BLaER1 treated with 17β-estradiol and CSF1 and Interleukin-3, amounts not matched to agents 10 nM and 100 nM (cell line): ENCODE data around the gene TFDP1.

Experiments used
- H3K27ac ChIP-seq, 11 experiments: shearing (Covaris generic); formaldehyde crosslinking; 2 replicates each; pipeline ENCODE4 v1.8.1; 2022
- H3K27me3 ChIP-seq, 11 experiments: shearing (Covaris generic); formaldehyde crosslinking; 2 replicates each; pipeline ENCODE4 v1.8.1; 2022
- H3K36me3 ChIP-seq, 11 experiments: shearing (Covaris generic); formaldehyde crosslinking; 2 replicates each; pipeline ENCODE4 v1.8.1; 2022
- H3K4me1 ChIP-seq, 10 experiments: shearing (Covaris generic); formaldehyde crosslinking; 2 replicates each; pipeline ENCODE4 v1.8.1; 2022
- H3K4me2 ChIP-seq, 11 experiments: shearing (Covaris generic); formaldehyde crosslinking; 2 replicates each; pipeline ENCODE4 v1.8.1; 2022
- H3K4me3 ChIP-seq, 10 experiments: shearing (Covaris generic); formaldehyde crosslinking; 2 replicates each; pipeline ENCODE4 v1.8.1; 2022
- H3K9ac ChIP-seq, 11 experiments: shearing (Covaris generic); formaldehyde crosslinking; 2 replicates each; pipeline ENCODE4 v1.8.1; 2022
- H3K9me3 ChIP-seq, 11 experiments: shearing (Covaris generic); formaldehyde crosslinking; replicated peaks in 1 of 11; 2 replicates each; pipeline ENCODE4 v1.8.1; 2022
- H4K20me1 ChIP-seq, 11 experiments: shearing (Covaris generic); formaldehyde crosslinking; 2 replicates each; pipeline ENCODE4 v1.8.1; 2022
- Cebpa-rat ChIP-seq, 11 experiments: shearing (Covaris generic); IDR thresholded peaks; 2 replicates each; pipeline ENCODE4 v1.8.1; 2022

The TFDP1 gene

GRCh38 chr13:113601166-113602070 lies 16.9 kb downstream of the TFDP1 start:
- H3K9ac ChIP-seq, result no peak overlapping the region
- peaks cover 66 to 100% (median 95%) of the 10 kb centered on the region in 11 experiments for H3K36me3 ChIP-seq
- no peak overlapping the region for H3K4me2 ChIP-seq
- H3K4me3 ChIP-seq, result no peak overlapping the region
- no peak for TF ChIP-seq Cebpa-rat (IDR thresholded peaks at IDR 0.05)
- H3K9me3 ChIP-seq, result peaks cover 41 to 51% (median 43%) of the 10 kb centered on the region in 11 experiments
- peaks cover 26 to 100% (median 92%) of the 10 kb centered on the region in 11 experiments; a peak in 21 of 22 replicates for H4K20me1 ChIP-seq
- H3K4me1 ChIP-seq, result peaks cover 26 to 52% (median 38%) of the 10 kb centered on the region in 10 experiments
- no peak overlapping the region for H3K27ac ChIP-seq
- no peaks in the 10 kb centered on the region for H3K27me3 ChIP-seq

- H3K36me3 ChIP-seq, result peaks cover 55 to 98% (median 90%) of the 10 kb centered on the region in 11 experiments
- peaks cover 32 to 41% (median 33%) of the 10 kb centered on the region in 11 experiments for H3K9me3 ChIP-seq
- peaks cover 35 to 100% (median 92%) of the 10 kb centered on the region in 11 experiments; a peak in 21 of 22 replicates for H4K20me1 ChIP-seq
- no peaks in the 10 kb centered on the region for H3K27me3 ChIP-seq
- H3K4me3 ChIP-seq, result no peak overlapping the region
- TF ChIP-seq Cebpa-rat (IDR thresholded peaks at IDR 0.05), result no peak
- no peak overlapping the region for H3K4me2 ChIP-seq
- H3K4me1 ChIP-seq, result peaks cover 36 to 62% (median 48%) of the 10 kb centered on the region in 10 experiments
- no peak overlapping the region for H3K9ac ChIP-seq
- H3K27ac ChIP-seq, result no peak overlapping the region
These were observed 17.9 kb downstream of the TFDP1 start for GRCh38 chr13:113602291-113602988.

GRCh38 chr13:113603116-113603710 lies 18.7 kb downstream of the TFDP1 start:
- H3K36me3 ChIP-seq, result peaks cover 50 to 98% (median 84%) of the 10 kb centered on the region in 11 experiments

GRCh38 chr13:113604186-113604585 lies 19.6 kb downstream of the TFDP1 start:
- Histone ChIP-seq H3K4me3 (no peak overlapping the region), H3K4me2 (peak overlapping the region in 10 of 11 experiments; percentile 2 to 83 (median 26); a peak in 15 of 22 replicates), H3K27ac (peak overlapping the region in 4 of 11 experiments; percentile 11 to 76 (median 17); a peak in 1 of 22 replicates), H3K9ac (peak overlapping the region in 2 of 11 experiments; percentile 7 to 18; a peak in 1 of 22 replicates), H3K9me3 (peaks cover 14 to 23% (median 16%) of the 10 kb centered on the region in 11 experiments), H3K36me3 (peaks cover 45 to 98% (median 84%) of the 10 kb centered on the region in 11 experiments), H4K20me1 (peaks cover 51 to 100% (median 99%) of the 10 kb centered on the region in 11 experiments; a peak in 21 of 22 replicates), H3K4me1 (peaks cover 53 to 79% (median 65%) of the 10 kb centered on the region in 10 experiments), H3K27me3 (no peaks in the 10 kb centered on the region)
- no peak for TF ChIP-seq Cebpa-rat (IDR thresholded peaks at IDR 0.05)

More at GRCh38 chr13:113603116-113603710, 18.7 kb downstream of the TFDP1 start:
- H3K27me3 ChIP-seq, result no peaks in the 10 kb centered on the region
- H3K9me3 ChIP-seq, result peaks cover 24 to 33% (median 26%) of the 10 kb centered on the region in 11 experiments
- H3K4me1 ChIP-seq, result peaks cover 44 to 70% (median 56%) of the 10 kb centered on the region in 10 experiments
- peak overlapping the region in 2 of 11 experiments; percentile 0 to 34; a peak in 2 of 22 replicates for H3K4me2 ChIP-seq
- H3K4me3 ChIP-seq, result no peak overlapping the region
- peaks cover 42 to 100% (median 93%) of the 10 kb centered on the region in 11 experiments; a peak in 21 of 22 replicates for H4K20me1 ChIP-seq
- no peak for TF ChIP-seq Cebpa-rat (IDR thresholded peaks at IDR 0.05)
- no peak overlapping the region; a peak in 2 of 22 replicates for H3K9ac ChIP-seq
- no peak overlapping the region for H3K27ac ChIP-seq

- no peak overlapping the region for H3K9ac ChIP-seq
- no peak for TF ChIP-seq Cebpa-rat (IDR thresholded peaks at IDR 0.05)
- peaks cover 52 to 100% (median 100%) of the 10 kb centered on the region in 11 experiments; a peak in 21 of 22 replicates for H4K20me1 ChIP-seq
These were observed 20.9 kb downstream of the TFDP1 start for GRCh38 chr13:113605461-113605860.

GRCh38 chr13:113605866-113606438 lies 21.4 kb downstream of the TFDP1 start:
- peaks cover 45 to 98% (median 84%) of the 10 kb centered on the region in 11 experiments for H3K36me3 ChIP-seq
- no peak for TF ChIP-seq Cebpa-rat (IDR thresholded peaks at IDR 0.05)

More at GRCh38 chr13:113605461-113605860, 20.9 kb downstream of the TFDP1 start:
- Histone ChIP-seq H3K36me3 (peaks cover 45 to 98% (median 84%) of the 10 kb centered on the region in 11 experiments), H3K4me1 (peaks cover 58 to 87% (median 73%) of the 10 kb centered on the region in 10 experiments), H3K4me3 (no peak overlapping the region), H3K4me2 (peak overlapping the region in 8 of 11 experiments; percentile 76 to 86 (median 81); a peak in 12 of 22 replicates), H3K9me3 (peaks cover 1 to 11% (median 3%) of the 10 kb centered on the region in 11 experiments; a peak in 21 of 22 replicates), H3K27me3 (no peaks in the 10 kb centered on the region), H3K27ac (peak overlapping the region in 7 of 11 experiments; percentile 1 to 76 (median 67); a peak in 9 of 22 replicates)

GRCh38 chr13:113607056-113607888 lies 22.7 kb downstream of the TFDP1 start:
- peaks cover 45 to 100% (median 100%) of the 10 kb centered on the region in 11 experiments; a peak in 21 of 22 replicates for H4K20me1 ChIP-seq
- peaks cover 57 to 79% (median 70%) of the 10 kb centered on the region in 10 experiments for H3K4me1 ChIP-seq
- H3K9ac ChIP-seq, result peak overlapping the region; percentile 29 to 70 (median 60); a peak in 21 of 22 replicates
- peaks cover 52 to 98% (median 84%) of the 10 kb centered on the region in 11 experiments for H3K36me3 ChIP-seq
- peak overlapping the region; percentile 76 to 94 (median 80) for H3K4me2 ChIP-seq
- peaks cover 0 to 6% (median 0%) of the 10 kb centered on the region in 11 experiments; a peak in 1 of 22 replicates for H3K9me3 ChIP-seq
- H3K4me3 ChIP-seq, result peak overlapping the region in 3 of 10 experiments; percentile 14 to 31 (median 29); a peak in 4 of 20 replicates
- 0 out of 22 replicates have a peak, but pooled peaks of 1 of the 11 experiments have one; percentile 5 for TF ChIP-seq Cebpa-rat (IDR thresholded peaks at IDR 0.05)
- H3K27me3 ChIP-seq, result no peaks in the 10 kb centered on the region
- H3K27ac ChIP-seq, result peak overlapping the region; percentile 58 to 76 (median 69)

More at GRCh38 chr13:113605866-113606438, 21.4 kb downstream of the TFDP1 start:
- H3K9ac ChIP-seq, result peak overlapping the region in 10 of 11 experiments; percentile 25 to 70 (median 58); a peak in 10 of 22 replicates
- no peak overlapping the region for H3K4me3 ChIP-seq
- peaks cover 58 to 87% (median 73%) of the 10 kb centered on the region in 10 experiments for H3K4me1 ChIP-seq
- peaks cover 0 to 6% (median 0%) of the 10 kb centered on the region in 11 experiments; a peak in 1 of 22 replicates for H3K9me3 ChIP-seq
- H4K20me1 ChIP-seq, result peaks cover 52 to 100% (median 100%) of the 10 kb centered on the region in 11 experiments; a peak in 21 of 22 replicates
- peak overlapping the region; percentile 76 to 94 (median 80) for H3K4me2 ChIP-seq
- H3K27ac ChIP-seq, result peak overlapping the region; percentile 58 to 76 (median 69); a peak in 21 of 22 replicates
- no peaks in the 10 kb centered on the region for H3K27me3 ChIP-seq
